ENCODE results near the gene DNAJA3.
"Not testable (repeated sequence)": the region's sequence is repeated elsewhere in the genome, so short reads cannot be mapped to it uniquely, and the experiment has no call there.

Gene DNAJA3

GRCh38 chr16:4388271-4389021, 37.2 kb upstream of the DNAJA3 start:
- no peak overlapping the region for H3K27ac ChIP-seq (ENCODE audit: low read depth in 2 of 2, low read length in 2 of 2)
- no peaks in the 10 kb centered on the region for H3K27me3 ChIP-seq (ENCODE audit: control insufficient read depth in 2 of 2, insufficient read depth in 2 of 2, low read length in 2 of 2)
- H3K4me3 ChIP-seq (ENCODE audit: low read length in 2 of 2), result no peak overlapping the region
- no peaks in the 10 kb centered on the region for H3K4me1 ChIP-seq (ENCODE audit: control insufficient read depth in 2 of 2, insufficient read depth in 2 of 2, low read length in 2 of 2)
- no peaks in the 10 kb centered on the region for H3K9me3 ChIP-seq (ENCODE audit: control insufficient read depth in 2 of 2, low read length in 2 of 2)
- no peak overlapping the region for H3K9ac ChIP-seq (ENCODE audit: low read depth in 1 of 2, low read length in 2 of 2)
- H3K36me3 ChIP-seq (ENCODE audit: control insufficient read depth in 2 of 2, insufficient read depth in 2 of 2, low read length in 2 of 2), result peaks cover 21 to 26% of the 10 kb centered on the region in 2 donors

- H3K4me1 ChIP-seq (ENCODE audit: control insufficient read depth in 2 of 2, insufficient read depth in 2 of 2, low read length in 2 of 2), result no peaks in the 10 kb centered on the region
- H3K36me3 ChIP-seq (ENCODE audit: control insufficient read depth in 2 of 2, insufficient read depth in 2 of 2, low read length in 2 of 2), result peaks cover 18 to 24% of the 10 kb centered on the region in 2 donors
- H3K27ac ChIP-seq (ENCODE audit: low read depth in 2 of 2, low read length in 2 of 2), result no peak overlapping the region
- H3K9ac ChIP-seq (ENCODE audit: low read depth in 1 of 2, low read length in 2 of 2), result no peak overlapping the region
- H3K9me3 ChIP-seq (ENCODE audit: control insufficient read depth in 2 of 2, low read length in 2 of 2), result no peaks in the 10 kb centered on the region
- no peaks in the 10 kb centered on the region for H3K27me3 ChIP-seq (ENCODE audit: control insufficient read depth in 2 of 2, insufficient read depth in 2 of 2, low read length in 2 of 2)
- no peak overlapping the region for H3K4me3 ChIP-seq (ENCODE audit: low read length in 2 of 2)
Measured at GRCh38 chr16:4389051-4389955, 36.4 kb upstream of the DNAJA3 start.

GRCh38 chr16:4390266-4391260, 35.1 kb upstream of the DNAJA3 start:
- no peaks in the 10 kb centered on the region for H3K27me3 ChIP-seq (ENCODE audit: control insufficient read depth in 2 of 2, insufficient read depth in 2 of 2, low read length in 2 of 2)
- no peak overlapping the region for H3K4me3 ChIP-seq (ENCODE audit: low read length in 2 of 2)
- no peaks in the 10 kb centered on the region for H3K9me3 ChIP-seq (ENCODE audit: control insufficient read depth in 2 of 2, low read length in 2 of 2)
- H3K36me3 ChIP-seq (ENCODE audit: control insufficient read depth in 2 of 2, insufficient read depth in 2 of 2, low read length in 2 of 2), result peaks cover 20 to 29% of the 10 kb centered on the region in 2 donors
- no peak overlapping the region for H3K27ac ChIP-seq (ENCODE audit: low read depth in 2 of 2, low read length in 2 of 2)
- no peaks in the 10 kb centered on the region for H3K4me1 ChIP-seq (ENCODE audit: control insufficient read depth in 2 of 2, insufficient read depth in 2 of 2, low read length in 2 of 2)
- H3K9ac ChIP-seq (ENCODE audit: low read depth in 1 of 2, low read length in 2 of 2), result no peak overlapping the region

GRCh38 chr16:4391631-4392381, 33.9 kb upstream of the DNAJA3 start:
- Histone ChIP-seq H3K36me3 (ENCODE audit: control insufficient read depth in 2 of 2, insufficient read depth in 2 of 2, low read length in 2 of 2) (peaks cover 18 to 27% of the 10 kb centered on the region in 2 donors), H3K27me3 (ENCODE audit: control insufficient read depth in 2 of 2, insufficient read depth in 2 of 2, low read length in 2 of 2) (no peaks in the 10 kb centered on the region), H3K9ac (ENCODE audit: low read depth in 1 of 2, low read length in 2 of 2) (no peak overlapping the region), H3K4me3 (ENCODE audit: low read length in 2 of 2) (no peak overlapping the region), H3K27ac (ENCODE audit: low read depth in 2 of 2, low read length in 2 of 2) (no peak overlapping the region), H3K4me1 (ENCODE audit: control insufficient read depth in 2 of 2, insufficient read depth in 2 of 2, low read length in 2 of 2) (no peaks in the 10 kb centered on the region), H3K9me3 (ENCODE audit: control insufficient read depth in 2 of 2, low read length in 2 of 2) (no peaks in the 10 kb centered on the region)

GRCh38 chr16:4392382-4393239, 33.1 kb upstream of the DNAJA3 start:
- Histone ChIP-seq H3K4me1 (ENCODE audit: control insufficient read depth in 2 of 2, insufficient read depth in 2 of 2, low read length in 2 of 2) (no peaks in the 10 kb centered on the region), H3K9ac (ENCODE audit: low read depth in 1 of 2, low read length in 2 of 2) (no peak overlapping the region), H3K9me3 (ENCODE audit: control insufficient read depth in 2 of 2, low read length in 2 of 2) (no peaks in the 10 kb centered on the region), H3K27me3 (ENCODE audit: control insufficient read depth in 2 of 2, insufficient read depth in 2 of 2, low read length in 2 of 2) (no peaks in the 10 kb centered on the region), H3K27ac (ENCODE audit: low read depth in 2 of 2, low read length in 2 of 2) (no peak overlapping the region), H3K4me3 (ENCODE audit: low read length in 2 of 2) (no peak overlapping the region), H3K36me3 (ENCODE audit: control insufficient read depth in 2 of 2, insufficient read depth in 2 of 2, low read length in 2 of 2) (peaks cover 18 to 26% of the 10 kb centered on the region in 2 donors)

- H3K27ac ChIP-seq (ENCODE audit: low read depth in 2 of 2, low read length in 2 of 2), result no peak overlapping the region
- no peaks in the 10 kb centered on the region for H3K9me3 ChIP-seq (ENCODE audit: control insufficient read depth in 2 of 2, low read length in 2 of 2)
- no peak overlapping the region for H3K4me3 ChIP-seq (ENCODE audit: low read length in 2 of 2)
- no peaks in the 10 kb centered on the region for H3K27me3 ChIP-seq (ENCODE audit: control insufficient read depth in 2 of 2, insufficient read depth in 2 of 2, low read length in 2 of 2)
- H3K9ac ChIP-seq (ENCODE audit: low read depth in 1 of 2, low read length in 2 of 2), result no peak overlapping the region
- H3K36me3 ChIP-seq (ENCODE audit: control insufficient read depth in 2 of 2, insufficient read depth in 2 of 2, low read length in 2 of 2), result peaks cover 16 to 26% of the 10 kb centered on the region in 2 donors
- no peaks in the 10 kb centered on the region for H3K4me1 ChIP-seq (ENCODE audit: control insufficient read depth in 2 of 2, insufficient read depth in 2 of 2, low read length in 2 of 2)
Measured at GRCh38 chr16:4393240-4393600, 32.4 kb upstream of the DNAJA3 start.

GRCh38 chr16:4393850-4394249, 31.8 kb upstream of the DNAJA3 start:
- H3K27me3 ChIP-seq (ENCODE audit: control insufficient read depth in 2 of 2, insufficient read depth in 2 of 2, low read length in 2 of 2); H3K9me3 ChIP-seq (ENCODE audit: control insufficient read depth in 2 of 2, low read length in 2 of 2); H3K4me1 ChIP-seq (ENCODE audit: control insufficient read depth in 2 of 2, insufficient read depth in 2 of 2, low read length in 2 of 2); H3K4me3 ChIP-seq (ENCODE audit: low read length in 2 of 2); H3K9ac ChIP-seq (ENCODE audit: low read depth in 1 of 2, low read length in 2 of 2); H3K27ac ChIP-seq (ENCODE audit: low read depth in 2 of 2, low read length in 2 of 2): not testable (repeated sequence)
- H3K36me3 ChIP-seq (ENCODE audit: control insufficient read depth in 2 of 2, insufficient read depth in 2 of 2, low read length in 2 of 2), result peaks cover 12 to 24% of the 10 kb centered on the region in 2 donors

- H3K36me3 ChIP-seq (ENCODE audit: control insufficient read depth in 2 of 2, insufficient read depth in 2 of 2, low read length in 2 of 2), result peaks cover 12 to 22% of the 10 kb centered on the region in 2 donors
Measured at GRCh38 chr16:4395055-4395726, 30.5 kb upstream of the DNAJA3 start.

More at GRCh38 chr16:4395055-4395726, 30.5 kb upstream of the DNAJA3 start:
- no peak overlapping the region for H3K9ac ChIP-seq (ENCODE audit: low read depth in 1 of 2, low read length in 2 of 2)
- H3K27me3 ChIP-seq (ENCODE audit: control insufficient read depth in 2 of 2, insufficient read depth in 2 of 2, low read length in 2 of 2), result no peaks in the 10 kb centered on the region
- H3K27ac ChIP-seq (ENCODE audit: low read depth in 2 of 2, low read length in 2 of 2), result no peak overlapping the region
- no peaks in the 10 kb centered on the region for H3K4me1 ChIP-seq (ENCODE audit: control insufficient read depth in 2 of 2, insufficient read depth in 2 of 2, low read length in 2 of 2)
- H3K4me3 ChIP-seq (ENCODE audit: low read length in 2 of 2), result no peak overlapping the region
- no peaks in the 10 kb centered on the region for H3K9me3 ChIP-seq (ENCODE audit: control insufficient read depth in 2 of 2, low read length in 2 of 2)

Data from mucosa of rectum (tissue), 2 donors.